Ishikawa (cell line): ENCODE results near the gene NTM.

ENCODE experiments used
- CEBPB ChIP-seq: IDR thresholded peaks from 2 replicates; pipeline ENCODE4 v1.6.1; 2012
- EP300 ChIP-seq: IDR thresholded peaks from 2 replicates; pipeline ENCODE4 v1.6.1; 2012; ENCODE audit warnings: borderline replicate concordance
- TAF1 ChIP-seq: IDR thresholded peaks from 2 replicates; pipeline ENCODE4 v1.6.1; 2012; ENCODE audit warnings: low read depth, mild to moderate bottlenecking
- TCF12 ChIP-seq: IDR thresholded peaks from 2 replicates; pipeline ENCODE4 v1.6.1; 2012; ENCODE audit warnings: low read depth
- YY1 ChIP-seq: IDR thresholded peaks from 2 replicates; pipeline ENCODE4 v1.6.1; 2012; ENCODE audit warnings: low read depth
- ZBTB7A ChIP-seq: IDR thresholded peaks from 2 replicates; pipeline ENCODE4 v1.6.1; 2012; ENCODE audit warnings: low read depth
- TF ChIP-seq, protein P1 (sequence below): IDR thresholded peaks from 2 replicates; pipeline ENCODE4 v1.6.1; 2012

DNA sequence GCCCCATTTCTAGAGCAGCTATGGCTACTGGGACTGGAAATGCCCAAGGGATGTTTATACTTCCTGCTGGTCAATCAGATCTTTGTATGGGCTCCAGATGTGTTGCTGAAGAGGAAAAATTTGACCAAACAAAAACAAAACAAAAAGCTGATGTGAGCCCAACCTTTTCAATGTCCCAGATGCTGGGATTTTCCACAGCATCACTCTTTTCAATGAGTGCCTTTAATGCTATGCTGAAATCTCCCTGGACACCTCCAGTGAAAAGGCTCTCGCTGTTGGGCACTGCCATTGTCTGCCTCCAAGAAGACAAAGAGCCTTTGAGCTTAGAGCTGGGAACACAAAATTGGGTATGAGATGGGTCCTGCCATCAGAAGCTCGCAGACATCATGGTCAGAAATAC, 671.9 kb downstream of the NTM start:
- TF ChIP-seq YY1 (no peak), EP300 (no peak), ZBTB7A (no peak), TAF1 (no peak), CEBPB (no peak), TCF12 (no peak)
- TF ChIP-seq, protein P1, sequence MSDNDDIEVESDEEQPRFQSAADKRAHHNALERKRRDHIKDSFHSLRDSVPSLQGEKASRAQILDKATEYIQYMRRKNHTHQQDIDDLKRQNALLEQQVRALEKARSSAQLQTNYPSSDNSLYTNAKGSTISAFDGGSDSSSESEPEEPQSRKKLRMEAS, result no peak
